Measurements from ENCODE around the gene GRIK4.

The GRIK4 gene

DNA sequence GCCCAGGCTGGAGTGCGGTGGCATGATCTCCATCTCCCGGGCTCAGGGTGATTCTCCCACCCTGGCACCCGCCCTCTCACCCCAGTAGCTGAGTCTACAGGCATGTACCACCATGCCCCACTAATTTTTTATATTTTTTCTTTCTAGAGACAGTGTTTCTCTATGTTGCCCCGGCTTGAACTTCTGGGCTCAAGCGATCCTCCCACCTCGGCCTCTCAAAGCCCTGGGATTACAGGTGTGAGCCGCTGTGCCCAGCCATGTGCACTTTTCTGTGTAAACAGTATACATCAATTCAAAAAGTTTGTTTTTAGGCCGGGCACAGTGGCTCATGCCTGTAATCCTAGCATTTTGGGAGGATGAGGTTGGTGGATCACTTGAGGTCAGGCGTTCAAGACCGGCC is 14.7 kb downstream of the GRIK4 start:
- Histone ChIP-seq H3K36me3 (ENCODE audit: insufficient read depth, low read length) (no peaks in the 10 kb centered on the region), H3K9me3 (ENCODE audit: control insufficient read depth, insufficient read depth, low read length) (no peaks in the 10 kb centered on the region), H3K4me1 (ENCODE audit: insufficient read depth, low read length) (peaks cover 15% of the 10 kb centered on the region; the same call in 1 of the 2 replicates), H3K9ac (ENCODE audit: low read depth, low read length) (no peak overlapping the region)

DNA sequence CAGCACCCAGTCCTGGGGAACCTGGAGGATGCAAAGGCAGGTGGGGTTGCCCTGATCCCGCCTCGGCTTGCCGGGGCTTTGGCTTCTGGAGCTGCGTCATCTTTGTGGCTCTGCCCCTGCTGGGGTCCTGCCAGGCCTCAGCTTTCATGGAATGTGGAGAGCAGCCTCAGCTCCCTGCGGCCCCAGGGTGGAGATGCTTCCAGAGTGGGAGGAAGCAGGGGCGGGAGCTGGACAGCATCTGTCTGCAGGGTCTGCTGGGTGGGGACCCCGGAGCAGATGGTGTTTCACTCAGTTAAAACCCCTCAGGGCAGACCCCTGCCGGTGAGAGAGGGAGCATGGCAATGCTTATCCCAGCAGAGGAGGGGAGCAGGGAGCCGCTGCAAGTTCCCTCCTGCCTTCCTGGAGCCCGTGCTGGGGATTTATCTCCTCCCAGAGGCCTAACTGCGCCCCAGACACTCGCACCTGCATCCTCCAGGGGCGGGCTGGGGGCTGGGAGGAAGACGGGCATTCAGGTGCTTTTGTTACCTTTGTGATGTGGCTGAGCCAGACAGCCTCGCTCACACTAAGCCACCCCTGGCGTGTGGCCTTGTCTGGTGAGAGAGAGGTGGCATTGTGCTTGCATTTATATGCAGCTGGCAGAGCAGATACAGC is 15.7 kb downstream of the GRIK4 start:
- H3K9ac ChIP-seq (ENCODE audit: low read depth, low read length), result no peak overlapping the region
- peaks cover 15% of the 10 kb centered on the region; the same call in 1 of the 2 replicates for H3K4me1 ChIP-seq (ENCODE audit: insufficient read depth, low read length)
- no peaks in the 10 kb centered on the region for H3K36me3 ChIP-seq (ENCODE audit: insufficient read depth, low read length)
- no peaks in the 10 kb centered on the region for H3K9me3 ChIP-seq (ENCODE audit: control insufficient read depth, insufficient read depth, low read length)

GRCh38 chr11:120528749-120529148 is 17.2 kb downstream of the GRIK4 start:
- Histone ChIP-seq H3K4me1 (ENCODE audit: insufficient read depth, low read length) (peaks cover 15% of the 10 kb centered on the region), H3K9me3 (ENCODE audit: control insufficient read depth, insufficient read depth, low read length) (no peaks in the 10 kb centered on the region), H3K36me3 (ENCODE audit: insufficient read depth, low read length) (no peaks in the 10 kb centered on the region), H3K9ac (ENCODE audit: low read depth, low read length) (no peak overlapping the region)

- no peak overlapping the region for H3K9ac ChIP-seq (ENCODE audit: low read depth, low read length)
- H3K9me3 ChIP-seq (ENCODE audit: control insufficient read depth, insufficient read depth, low read length), result no peaks in the 10 kb centered on the region
Measured at GRCh38 chr11:120529214-120529613, 17.7 kb downstream of the GRIK4 start.

DNA sequence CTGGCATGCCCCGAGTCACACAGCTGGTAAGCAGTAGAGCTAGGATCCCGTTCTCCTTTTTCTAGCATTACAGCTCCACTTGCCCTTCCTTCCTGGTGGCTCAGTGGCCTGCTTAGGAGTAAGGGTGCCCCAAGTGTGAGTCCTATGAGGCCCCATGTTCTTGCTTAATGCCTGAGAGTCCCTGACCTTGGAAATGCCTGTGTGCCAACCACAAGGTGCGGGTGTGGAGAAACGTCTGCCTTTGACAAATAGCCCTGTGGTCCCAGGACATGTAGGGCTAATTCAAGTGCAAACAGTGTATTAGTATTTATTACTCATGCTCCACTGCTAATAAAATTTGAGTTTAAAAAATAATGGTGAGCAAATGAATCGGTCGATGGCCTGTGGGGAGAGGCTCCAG is 18.4 kb downstream of the GRIK4 start:
- H3K9me3 ChIP-seq (ENCODE audit: control insufficient read depth, insufficient read depth, low read length), result no peaks in the 10 kb centered on the region
- H3K4me1 ChIP-seq (ENCODE audit: insufficient read depth, low read length), result peaks cover 15% of the 10 kb centered on the region
- H3K36me3 ChIP-seq (ENCODE audit: insufficient read depth, low read length), result no peaks in the 10 kb centered on the region
- no peak overlapping the region for H3K9ac ChIP-seq (ENCODE audit: low read depth, low read length)

More at GRCh38 chr11:120529214-120529613, 17.7 kb downstream of the GRIK4 start:
- Histone ChIP-seq H3K36me3 (ENCODE audit: insufficient read depth, low read length) (no peaks in the 10 kb centered on the region), H3K4me1 (ENCODE audit: insufficient read depth, low read length) (peaks cover 15% of the 10 kb centered on the region)

DNA sequence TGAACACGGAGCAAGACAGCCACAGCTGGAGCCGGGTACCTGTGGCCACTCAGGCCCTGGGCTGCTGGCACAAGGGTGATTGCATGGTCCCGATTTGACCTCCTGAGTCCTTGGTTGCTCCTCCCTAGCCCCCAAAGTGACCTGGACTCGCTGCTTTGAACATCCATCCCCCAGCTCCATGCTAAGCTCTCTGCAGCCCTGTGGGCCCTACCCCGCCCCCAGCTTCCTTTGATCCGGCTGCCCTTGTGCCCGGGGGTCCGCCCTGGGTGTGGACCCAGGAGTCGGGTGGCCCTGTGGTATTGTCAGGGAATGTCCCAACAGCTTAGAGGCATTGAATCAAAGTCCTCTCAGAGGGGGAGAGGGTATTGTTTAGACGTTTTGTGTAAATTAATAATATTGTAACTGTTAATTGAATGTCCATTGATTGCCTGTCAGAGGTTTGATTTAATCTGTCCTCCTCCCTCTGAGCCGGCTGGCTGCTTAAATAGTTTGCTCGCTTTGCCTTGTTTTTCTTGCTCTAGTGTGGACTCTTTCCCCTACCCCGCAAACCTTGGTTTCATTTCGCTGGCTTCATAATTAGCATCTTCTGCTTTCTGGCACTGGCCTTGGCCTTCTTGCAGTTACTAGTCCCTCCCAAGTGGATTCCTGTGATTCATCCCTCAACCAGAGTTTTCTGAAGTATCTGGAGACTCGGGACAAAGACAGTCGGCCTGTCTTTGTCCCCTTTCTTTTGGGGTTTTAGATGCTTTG is 20.7 kb downstream of the GRIK4 start:
- Histone ChIP-seq H3K4me1 (ENCODE audit: insufficient read depth, low read length) (peaks cover 11% of the 10 kb centered on the region), H3K36me3 (ENCODE audit: insufficient read depth, low read length) (no peaks in the 10 kb centered on the region), H3K9me3 (ENCODE audit: control insufficient read depth, insufficient read depth, low read length) (no peaks in the 10 kb centered on the region), H3K9ac (ENCODE audit: low read depth, low read length) (no peak overlapping the region)

GRCh38 chr11:120532832-120533196 is 21.3 kb downstream of the GRIK4 start:
- no peak overlapping the region for H3K9ac ChIP-seq (ENCODE audit: low read depth, low read length)
- H3K4me1 ChIP-seq (ENCODE audit: insufficient read depth, low read length), result peaks cover 11% of the 10 kb centered on the region
- no peaks in the 10 kb centered on the region for H3K36me3 ChIP-seq (ENCODE audit: insufficient read depth, low read length)
- no peaks in the 10 kb centered on the region for H3K9me3 ChIP-seq (ENCODE audit: control insufficient read depth, insufficient read depth, low read length)

- no peak overlapping the region for H3K9ac ChIP-seq (ENCODE audit: low read depth, low read length)
- H3K9me3 ChIP-seq (ENCODE audit: control insufficient read depth, insufficient read depth, low read length), result no peaks in the 10 kb centered on the region
- H3K4me1 ChIP-seq (ENCODE audit: insufficient read depth, low read length), result peaks cover 11% of the 10 kb centered on the region
- H3K36me3 ChIP-seq (ENCODE audit: insufficient read depth, low read length), result no peaks in the 10 kb centered on the region
Measured at GRCh38 chr11:120536091-120536796, 24.7 kb downstream of the GRIK4 start.

GRCh38 chr11:120536797-120537169 is 25.2 kb downstream of the GRIK4 start:
- Histone ChIP-seq H3K9ac (ENCODE audit: low read depth, low read length) (no peak overlapping the region), H3K4me1 (ENCODE audit: insufficient read depth, low read length) (peaks cover 11% of the 10 kb centered on the region), H3K9me3 (ENCODE audit: control insufficient read depth, insufficient read depth, low read length) (no peaks in the 10 kb centered on the region), H3K36me3 (ENCODE audit: insufficient read depth, low read length) (no peaks in the 10 kb centered on the region)

GRCh38 chr11:120537996-120538395 is 26.4 kb downstream of the GRIK4 start:
- H3K9me3 ChIP-seq (ENCODE audit: control insufficient read depth, insufficient read depth, low read length), result peaks cover 4% of the 10 kb centered on the region; the same call in 1 of the 2 replicates

GRCh38 chr11:120538707-120539106 is 27.2 kb downstream of the GRIK4 start:
- no peak overlapping the region for H3K9ac ChIP-seq (ENCODE audit: low read depth, low read length)
- H3K9me3 ChIP-seq (ENCODE audit: control insufficient read depth, insufficient read depth, low read length), result peaks cover 4% of the 10 kb centered on the region; the same call in 1 of the 2 replicates
- H3K4me1 ChIP-seq (ENCODE audit: insufficient read depth, low read length), result no peaks in the 10 kb centered on the region
- H3K36me3 ChIP-seq (ENCODE audit: insufficient read depth, low read length), result no peaks in the 10 kb centered on the region

More at GRCh38 chr11:120537996-120538395, 26.4 kb downstream of the GRIK4 start:
- no peaks in the 10 kb centered on the region for H3K36me3 ChIP-seq (ENCODE audit: insufficient read depth, low read length)
- H3K9ac ChIP-seq (ENCODE audit: low read depth, low read length), result no peak overlapping the region
- peaks cover 3% of the 10 kb centered on the region for H3K4me1 ChIP-seq (ENCODE audit: insufficient read depth, low read length)

DNA sequence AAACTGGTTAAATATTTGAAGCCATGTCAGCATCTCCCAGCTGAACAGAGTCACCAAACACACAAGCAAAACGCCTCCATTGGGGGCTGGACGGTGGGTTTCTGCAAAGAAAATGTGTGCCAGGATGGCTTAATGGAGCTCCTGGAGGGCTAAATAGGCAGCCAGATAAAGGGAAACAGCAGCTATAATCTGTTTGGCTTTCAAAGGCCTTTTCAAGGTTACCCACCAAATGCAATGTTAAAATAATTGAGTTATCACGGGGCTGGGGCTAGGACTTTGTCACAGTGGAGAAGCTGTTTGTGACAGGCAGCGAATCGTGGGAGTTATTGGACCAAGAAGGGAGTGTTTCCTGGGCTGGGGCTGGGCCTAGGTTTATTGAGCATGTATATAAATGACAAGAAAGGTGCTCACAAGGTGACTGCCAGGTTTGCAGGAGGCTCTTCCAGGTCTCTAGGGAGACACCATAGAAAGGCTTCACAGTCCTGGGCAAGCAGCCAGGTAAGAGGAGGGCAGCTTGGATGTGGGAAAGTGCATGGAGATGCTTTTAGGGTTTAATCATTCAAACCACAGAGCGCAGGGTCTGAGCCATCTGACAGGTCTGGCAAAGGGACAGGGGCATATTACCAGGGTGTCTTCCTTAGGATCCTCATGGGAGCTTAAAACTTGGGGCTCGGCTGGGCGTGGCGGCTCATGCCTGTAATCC is 28.3 kb downstream of the GRIK4 start:
- H3K4me1 ChIP-seq (ENCODE audit: insufficient read depth, low read length), result no peaks in the 10 kb centered on the region
- peaks cover 4% of the 10 kb centered on the region; the same call in 1 of the 2 replicates for H3K9me3 ChIP-seq (ENCODE audit: control insufficient read depth, insufficient read depth, low read length)
- H3K36me3 ChIP-seq (ENCODE audit: insufficient read depth, low read length), result no peaks in the 10 kb centered on the region
- no peak overlapping the region for H3K9ac ChIP-seq (ENCODE audit: low read depth, low read length)

- peaks cover 4% of the 10 kb centered on the region; the same call in 1 of the 2 replicates for H3K9me3 ChIP-seq (ENCODE audit: control insufficient read depth, insufficient read depth, low read length)
Measured at GRCh38 chr11:120540744-120541465, 29.4 kb downstream of the GRIK4 start.

More at GRCh38 chr11:120540744-120541465, 29.4 kb downstream of the GRIK4 start:
- Histone ChIP-seq H3K36me3 (ENCODE audit: insufficient read depth, low read length) (no peaks in the 10 kb centered on the region), H3K9ac (ENCODE audit: low read depth, low read length) (no peak overlapping the region), H3K4me1 (ENCODE audit: insufficient read depth, low read length) (no peaks in the 10 kb centered on the region; the same call in 1 of the 2 replicates)
